Measurements from ENCODE around the gene MAML2.

DNA sequence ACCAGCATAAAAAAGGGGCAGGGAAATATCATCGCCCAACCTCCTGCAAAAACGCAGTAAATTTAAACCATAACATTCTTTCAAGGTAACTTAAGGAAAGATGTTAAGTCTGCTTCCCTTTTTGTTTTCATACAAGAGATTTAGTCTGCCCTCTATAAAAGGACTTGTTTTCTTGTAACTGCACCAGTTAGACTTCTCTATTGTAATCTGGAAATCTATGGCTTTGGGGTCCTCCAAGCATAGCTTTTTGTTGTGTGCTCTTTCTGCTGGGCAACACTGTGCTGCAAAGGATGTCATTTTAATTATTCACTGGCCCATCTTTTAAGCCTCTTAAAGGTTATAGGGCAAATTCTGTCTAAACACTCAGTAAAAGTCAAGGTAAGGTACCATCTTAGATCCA lies 136.0 kb downstream of the MAML2 start:
- TF ChIP-seq, protein P1, sequence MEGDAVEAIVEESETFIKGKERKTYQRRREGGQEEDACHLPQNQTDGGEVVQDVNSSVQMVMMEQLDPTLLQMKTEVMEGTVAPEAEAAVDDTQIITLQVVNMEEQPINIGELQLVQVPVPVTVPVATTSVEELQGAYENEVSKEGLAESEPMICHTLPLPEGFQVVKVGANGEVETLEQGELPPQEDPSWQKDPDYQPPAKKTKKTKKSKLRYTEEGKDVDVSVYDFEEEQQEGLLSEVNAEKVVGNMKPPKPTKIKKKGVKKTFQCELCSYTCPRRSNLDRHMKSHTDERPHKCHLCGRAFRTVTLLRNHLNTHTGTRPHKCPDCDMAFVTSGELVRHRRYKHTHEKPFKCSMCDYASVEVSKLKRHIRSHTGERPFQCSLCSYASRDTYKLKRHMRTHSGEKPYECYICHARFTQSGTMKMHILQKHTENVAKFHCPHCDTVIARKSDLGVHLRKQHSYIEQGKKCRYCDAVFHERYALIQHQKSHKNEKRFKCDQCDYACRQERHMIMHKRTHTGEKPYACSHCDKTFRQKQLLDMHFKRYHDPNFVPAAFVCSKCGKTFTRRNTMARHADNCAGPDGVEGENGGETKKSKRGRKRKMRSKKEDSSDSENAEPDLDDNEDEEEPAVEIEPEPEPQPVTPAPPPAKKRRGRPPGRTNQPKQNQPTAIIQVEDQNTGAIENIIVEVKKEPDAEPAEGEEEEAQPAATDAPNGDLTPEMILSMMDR (IDR thresholded peaks at IDR 0.05; ENCODE audit: insufficient read depth, low read length), result no peak
- TF ChIP-seq SPI1 (IDR thresholded peaks at IDR 0.05; ENCODE audit: borderline replicate concordance, low read depth) (no peak), POLR2AphosphoS5 (IDR thresholded peaks at IDR 0.05; ENCODE audit: low read depth) (no peak)

All from HL-60 (cell line).